Fibroblast of skin of right quadriceps (primary cell): ENCODE measurements around the gene KPNA4.
"Not testable (repeated sequence)": the region's sequence is repeated elsewhere in the genome, so short reads cannot be mapped to it uniquely, and the experiment has no call there.

Experiments
- DNase-seq: peaks from one replicate; pipeline ENCODE4 v3.0.0-alpha.2; 2013

Gene KPNA4

GRCh38 chr3:160482796-160483195, 82.6 kb downstream of the KPNA4 start:
- DNase-seq = no peak

GRCh38 chr3:160481856-160482255, 83.5 kb downstream of the KPNA4 start:
- no peak for DNase-seq

- peak; percentile 54 for DNase-seq
These were observed 84.4 kb downstream of the KPNA4 start for GRCh38 chr3:160480931-160481330.

- DNase-seq = no peak
These were observed 86.0 kb downstream of the KPNA4 start for GRCh38 chr3:160479376-160479775.

GRCh38 chr3:160478338-160478737, 87.0 kb downstream of the KPNA4 start:
- peak; percentile 53 for DNase-seq

- no peak for DNase-seq
These were observed 87.6 kb downstream of the KPNA4 start for GRCh38 chr3:160477750-160478149.

- DNase-seq = no peak
These were observed 89.5 kb downstream of the KPNA4 start for GRCh38 chr3:160475884-160476283.

GRCh38 chr3:160475153-160475552, 90.2 kb downstream of the KPNA4 start:
- DNase-seq = no peak

GRCh38 chr3:160474416-160474838, 90.9 kb downstream of the KPNA4 start:
- DNase-seq = peak; percentile 88

GRCh38 chr3:160473978-160474377, 91.4 kb downstream of the KPNA4 start:
- peak; percentile 99 for DNase-seq

- DNase-seq = peak; percentile 93
These were observed 92.2 kb downstream of the KPNA4 start for GRCh38 chr3:160473221-160473620.

- no peak for DNase-seq
These were observed 93.0 kb downstream of the KPNA4 start for GRCh38 chr3:160472344-160472743.

- DNase-seq = no peak
These were observed 93.5 kb downstream of the KPNA4 start for GRCh38 chr3:160471892-160472291.

- DNase-seq = no peak
These were observed 95.2 kb downstream of the KPNA4 start for GRCh38 chr3:160470181-160470580.

GRCh38 chr3:160464971-160465370, 100.4 kb downstream of the KPNA4 start:
- no peak for DNase-seq

- no peak for DNase-seq
These were observed 101.0 kb downstream of the KPNA4 start for GRCh38 chr3:160464321-160464720.

GRCh38 chr3:160460033-160460432, 105.3 kb downstream of the KPNA4 start:
- DNase-seq = no peak

GRCh38 chr3:160459450-160459970, 105.9 kb downstream of the KPNA4 start:
- DNase-seq = no peak

GRCh38 chr3:160458151-160458550, 107.2 kb downstream of the KPNA4 start:
- DNase-seq = no peak

GRCh38 chr3:160455846-160456245, 109.5 kb downstream of the KPNA4 start:
- no peak for DNase-seq

GRCh38 chr3:160454995-160455394, 110.4 kb downstream of the KPNA4 start:
- no peak for DNase-seq

- DNase-seq = not testable (repeated sequence)
These were observed 113.1 kb downstream of the KPNA4 start for GRCh38 chr3:160452251-160452650.

GRCh38 chr3:160451602-160452001, 113.8 kb downstream of the KPNA4 start:
- peak; percentile 28 for DNase-seq

- DNase-seq = peak; percentile 96
These were observed 114.5 kb downstream of the KPNA4 start for GRCh38 chr3:160450846-160451245.
